Measurements from ENCODE around the gene EHMT1.
A peak's percentile ranks its signal among the peaks of the same experiment; 100 is the strongest.
"Not testable (repeated sequence)": the region's sequence is repeated elsewhere in the genome, so short reads cannot be mapped to it uniquely, and the experiment has no call there.

EHMT1 gene

GRCh38 chr9:137703842-137704508 is 85.2 kb downstream of the EHMT1 start:
- Mint-ChIP-seq H3K27ac (no peak overlapping the region), H3K4me1 (peaks cover 26% of the 10 kb centered on the region), H3K9me3 (peaks cover 35% of the 10 kb centered on the region), H3K36me3 (peaks cover 38% of the 10 kb centered on the region), H3K27me3 (no peaks in the 10 kb centered on the region), H3K4me3 (no peak overlapping the region)
- CTCF ChIA-PET: no interaction called here
- DNase-seq: no peak

- Mint-ChIP-seq H3K27ac (peak overlapping the region; percentile 74), H3K4me3 (no peak overlapping the region), H3K4me1 (peaks cover 26% of the 10 kb centered on the region), H3K27me3 (no peaks in the 10 kb centered on the region), H3K36me3 (peaks cover 35% of the 10 kb centered on the region), H3K9me3 (peaks cover 34% of the 10 kb centered on the region)
- DNase-seq: peak; percentile 50
- CTCF ChIA-PET: interaction anchor here (1.8 kb wide), 1 partner anchor 10 kb away, joined by 7 read pairs; no protein-coding TSS in a partner anchor
Measured at GRCh38 chr9:137705443-137705863, 86.6 kb downstream of the EHMT1 start.

GRCh38 chr9:137705906-137706305 is 87.1 kb downstream of the EHMT1 start:
- peaks cover 26% of the 10 kb centered on the region for H3K4me1 Mint-ChIP-seq
- no peak for DNase-seq
- CTCF ChIA-PET: interaction anchor here (1.2 to 1.8 kb wide), 2 partner anchors 10 to 33 kb away, joined by 5 to 7 read pairs; no protein-coding TSS in a partner anchor
- H3K36me3 Mint-ChIP-seq: peaks cover 33% of the 10 kb centered on the region
- H3K27ac Mint-ChIP-seq: no peak overlapping the region
- H3K27me3 Mint-ChIP-seq: no peaks in the 10 kb centered on the region
- no peak overlapping the region for H3K4me3 Mint-ChIP-seq
- H3K9me3 Mint-ChIP-seq: peaks cover 29% of the 10 kb centered on the region

- Mint-ChIP-seq H3K9me3 (peaks cover 33% of the 10 kb centered on the region), H3K27ac (no peak overlapping the region), H3K4me1 (peaks cover 37% of the 10 kb centered on the region), H3K36me3 (peaks cover 39% of the 10 kb centered on the region), H3K27me3 (no peaks in the 10 kb centered on the region), H3K4me3 (no peak overlapping the region)
- no peak for DNase-seq
- CTCF ChIA-PET: interaction anchor here (1.2 kb wide), 1 partner anchor 35 kb away, joined by 5 read pairs; no protein-coding TSS in a partner anchor
Measured at GRCh38 chr9:137707361-137707760, 88.6 kb downstream of the EHMT1 start.

- CTCF ChIA-PET: no interaction called here
Measured at GRCh38 chr9:137708590-137709284, 89.9 kb downstream of the EHMT1 start.

GRCh38 chr9:137709411-137710101 is 90.8 kb downstream of the EHMT1 start:
- no peaks in the 10 kb centered on the region for H3K27me3 Mint-ChIP-seq
- CTCF ChIA-PET: no interaction called here

More at GRCh38 chr9:137708590-137709284, 89.9 kb downstream of the EHMT1 start:
- H3K36me3 Mint-ChIP-seq: peaks cover 34% of the 10 kb centered on the region
- no peak overlapping the region for H3K4me3 Mint-ChIP-seq
- H3K27ac Mint-ChIP-seq: no peak overlapping the region
- H3K27me3 Mint-ChIP-seq: no peaks in the 10 kb centered on the region
- peaks cover 41% of the 10 kb centered on the region for H3K4me1 Mint-ChIP-seq
- no peak for DNase-seq
- H3K9me3 Mint-ChIP-seq: peaks cover 22% of the 10 kb centered on the region

GRCh38 chr9:137710704-137711103 is 91.9 kb downstream of the EHMT1 start:
- peaks cover 21% of the 10 kb centered on the region for H3K9me3 Mint-ChIP-seq
- H3K27me3 Mint-ChIP-seq: no peaks in the 10 kb centered on the region
- no peak overlapping the region for H3K4me3 Mint-ChIP-seq
- CTCF ChIA-PET: no interaction called here
- H3K4me1 Mint-ChIP-seq: peaks cover 32% of the 10 kb centered on the region
- peaks cover 40% of the 10 kb centered on the region for H3K36me3 Mint-ChIP-seq
- DNase-seq: no peak
- no peak overlapping the region for H3K27ac Mint-ChIP-seq

More at GRCh38 chr9:137709411-137710101, 90.8 kb downstream of the EHMT1 start:
- Mint-ChIP-seq H3K9me3 (peaks cover 21% of the 10 kb centered on the region), H3K4me3 (no peak overlapping the region), H3K27ac (no peak overlapping the region), H3K4me1 (peaks cover 42% of the 10 kb centered on the region), H3K36me3 (peaks cover 37% of the 10 kb centered on the region)
- no peak for DNase-seq

- Mint-ChIP-seq H3K36me3 (peaks cover 45% of the 10 kb centered on the region), H3K4me3 (no peak overlapping the region), H3K27ac (no peak overlapping the region), H3K9me3 (peaks cover 25% of the 10 kb centered on the region), H3K4me1 (peaks cover 28% of the 10 kb centered on the region), H3K27me3 (no peaks in the 10 kb centered on the region)
- no peak for DNase-seq
- CTCF ChIA-PET: no interaction called here
Measured at GRCh38 chr9:137711678-137712105, 92.9 kb downstream of the EHMT1 start.

- CTCF ChIA-PET: no interaction called here
- H3K4me1 Mint-ChIP-seq: peaks cover 22% of the 10 kb centered on the region
- DNase-seq: no peak
- H3K4me3 Mint-ChIP-seq: no peak overlapping the region
- peak overlapping the region; percentile 82 for H3K27ac Mint-ChIP-seq
- H3K9me3 Mint-ChIP-seq: peaks cover 41% of the 10 kb centered on the region
- peaks cover 74% of the 10 kb centered on the region for H3K36me3 Mint-ChIP-seq
- H3K27me3 Mint-ChIP-seq: no peaks in the 10 kb centered on the region
Measured at GRCh38 chr9:137715321-137715720, 96.5 kb downstream of the EHMT1 start.

- Mint-ChIP-seq H3K27ac (peak overlapping the region; percentile 82), H3K36me3 (peaks cover 77% of the 10 kb centered on the region), H3K4me1 (peaks cover 21% of the 10 kb centered on the region), H3K9me3 (peaks cover 39% of the 10 kb centered on the region)
- H3K4me3 Mint-ChIP-seq, H3K27me3 Mint-ChIP-seq, CTCF ChIA-PET, DNase-seq: not testable (repeated sequence)
Measured at GRCh38 chr9:137715866-137716693, 97.3 kb downstream of the EHMT1 start.

GRCh38 chr9:137716694-137717287 is 98.0 kb downstream of the EHMT1 start:
- DNase-seq: no peak
- CTCF ChIA-PET: no interaction called here
- Mint-ChIP-seq H3K4me1 (peaks cover 21% of the 10 kb centered on the region), H3K27ac (peak overlapping the region; percentile 62), H3K36me3 (peaks cover 76% of the 10 kb centered on the region), H3K27me3 (no peaks in the 10 kb centered on the region), H3K4me3 (no peak overlapping the region), H3K9me3 (peaks cover 40% of the 10 kb centered on the region)

GRCh38 chr9:137717776-137718327 is 99.0 kb downstream of the EHMT1 start:
- DNase-seq: no peak
- peak overlapping the region; percentile 80 for H3K27ac Mint-ChIP-seq
- H3K4me3 Mint-ChIP-seq: no peak overlapping the region
- CTCF ChIA-PET: no interaction called here
- H3K4me1 Mint-ChIP-seq: peaks cover 20% of the 10 kb centered on the region
- H3K36me3 Mint-ChIP-seq: peaks cover 74% of the 10 kb centered on the region
- H3K9me3 Mint-ChIP-seq: peaks cover 40% of the 10 kb centered on the region
- no peaks in the 10 kb centered on the region for H3K27me3 Mint-ChIP-seq

GRCh38 chr9:137719194-137719593 is 100.4 kb downstream of the EHMT1 start:
- CTCF ChIA-PET: no interaction called here
- peak overlapping the region; percentile 65 for H3K27ac Mint-ChIP-seq
- H3K4me1 Mint-ChIP-seq: peaks cover 27% of the 10 kb centered on the region

More at GRCh38 chr9:137719194-137719593, 100.4 kb downstream of the EHMT1 start:
- peaks cover 42% of the 10 kb centered on the region for H3K9me3 Mint-ChIP-seq
- DNase-seq: no peak
- H3K4me3 Mint-ChIP-seq: no peak overlapping the region
- peaks cover 76% of the 10 kb centered on the region for H3K36me3 Mint-ChIP-seq
- no peaks in the 10 kb centered on the region for H3K27me3 Mint-ChIP-seq

All from activated naive CD4-positive, alpha-beta T cell treated with anti-CD3 and anti-CD28 coated beads, Interleukin-2, amount 10 ng/mL, durations not matched to agents 7 days and 5 days (primary cell).